PC-3 (cell line): ENCODE data around the gene SCD5. TPM values are rescaled to one million over a fixed set of nuclear protein-coding genes. Genes with fewer than 3 reads are reported as not detected.

ENCODE experiments used
- ATAC-seq: fragments of 200-7000 bp; cut with Tn5 transposase; 2 replicates; pipeline ENCODE4 v1.9.1; 2020; ENCODE audit warnings: mild to moderate bottlenecking, moderate library complexity
- BruUV-seq: library from RNA; stranded (reverse); fragments of 400-500 nt; replicated peaks from 2 replicates; lab custom pipeline; 2021; lab: Mats Ljungman, UMichigan
- CTCF ChIA-PET: fragments of 300-600 bp; sonication (Branson Sonifier 250); formaldehyde crosslinking; loops from one replicate; lab custom pipeline; 2022; ENCODE audit warnings: antibody characterized with exemption; lab: Charles Lee
- POLR2A ChIA-PET: fragments of 300-600 bp; sonication (Branson Sonifier 250); formaldehyde crosslinking; loops from one replicate; lab custom pipeline; 2022; ENCODE audit warnings: antibody characterized with exemption; ENCODE audit not compliant: unreplicated experiment; lab: Charles Lee
- DNase-seq: peaks from one replicate; pipeline ENCODE4 v3.0.0-alpha.2; 2015
- H2AFZ ChIP-seq: fragments of 300-600 bp; sonication (generic); 2 replicates; pipeline ENCODE4 v1.6.0; 2016; ENCODE audit warnings: antibody characterized with exemption, low read length
- H3F3A ChIP-seq: fragments of 300-600 bp; sonication (generic); one replicate; pipeline ENCODE4 v1.6.0; 2017; ENCODE audit warnings: antibody characterized with exemption, low read length, control low read depth, mild to moderate bottlenecking; ENCODE audit not compliant: unreplicated experiment
- H3K27ac ChIP-seq: fragments of 300-600 bp; sonication (generic); 2 replicates; pipeline ENCODE4 v1.5.1; 2016; ENCODE audit warnings: mild to moderate bottlenecking, low read length
- H3K27me3 ChIP-seq: fragments of 300-600 bp; sonication (generic); 2 replicates; pipeline ENCODE4 v1.6.1; 2016; ENCODE audit warnings: low read length, mixed read lengths
- H3K36me3 ChIP-seq: fragments of 300-600 bp; sonication (generic); 2 replicates; pipeline ENCODE4 v1.6.1; 2016; ENCODE audit warnings: low read depth, mixed run types, low read length, mixed read lengths
- H3K4me1 ChIP-seq: fragments of 300-600 bp; sonication (generic); 2 replicates; pipeline ENCODE4 v1.5.1; 2016; ENCODE audit warnings: low read length; ENCODE audit not compliant: insufficient read depth
- H3K4me2 ChIP-seq: fragments of 300-600 bp; sonication (generic); 2 replicates; pipeline ENCODE4 v1.6.0; 2016; ENCODE audit warnings: low read length
- H3K4me3 ChIP-seq: fragments of 300-600 bp; sonication (generic); 2 replicates; pipeline ENCODE4 v1.5.1; 2016; ENCODE audit warnings: mild to moderate bottlenecking, low read length, mixed read lengths
- H3K79me2 ChIP-seq: fragments of 300-600 bp; sonication (generic); 2 replicates; pipeline ENCODE4 v1.6.1; 2017; ENCODE audit warnings: low read length, mixed read lengths
- H3K9ac ChIP-seq: fragments of 300-600 bp; sonication (generic); 2 replicates; pipeline ENCODE4 v1.6.0; 2016; ENCODE audit warnings: mild to moderate bottlenecking, low read length
- H3K9me2 ChIP-seq: fragments of 300-600 bp; sonication (generic); replicated peaks from 2 replicates; pipeline ENCODE4 v1.6.1; 2016; ENCODE audit warnings: mixed run types, low read length, mixed read lengths
- H3K9me3 ChIP-seq: fragments of 300-600 bp; sonication (generic); 2 replicates; pipeline ENCODE4 v1.6.1; 2016; ENCODE audit warnings: low read length, mixed read lengths
- H4K20me1 ChIP-seq: fragments of 300-600 bp; sonication (generic); 2 replicates; pipeline ENCODE4 v1.6.1; 2016; ENCODE audit warnings: low read length, mixed read lengths
- CTCF ChIP-seq: fragments of 300-600 bp; sonication (generic); conservative IDR thresholded peaks from 2 replicates; pipeline ENCODE4 v1.5.1; 2017; ENCODE audit warnings: antibody characterized with exemption, low read depth, mild to moderate bottlenecking, low read length
- EZH2 ChIP-seq: fragments of 300-600 bp; sonication (generic); IDR thresholded peaks from one replicate; pipeline ENCODE4 v1.6.1; 2017; ENCODE audit warnings: antibody characterized with exemption, mild to moderate bottlenecking, low read length; ENCODE audit not compliant: unreplicated experiment
- EZH2phosphoT487 ChIP-seq: fragments of 300-600 bp; sonication (generic); IDR thresholded peaks from 2 replicates; pipeline ENCODE4 v1.6.1; 2018; ENCODE audit warnings: mild to moderate bottlenecking, antibody characterized with exemption, low read length, borderline replicate concordance
- intact Hi-C: fragments of 100-400 bp; cut with micrococcal nuclease; formaldehyde crosslinking; loops from 2 replicates; pipeline ENCODE4 v1.9.0; 2023
- total RNA-seq: library from RNA; depleted of rRNA; stranded (reverse); fragments of >200 nt; gene quantifications from 2 replicates; pipeline ENCODE4 v1.2.3, GENCODE V29; 2014

Gene SCD5
- total RNA-seq, 1 experiment from 2014 or later = 3.8 TPM

GRCh38 chr4:82801910-82802521 lies 3.4 kb upstream of the SCD5 start:
- ChIA-PET POLR2A (no interaction called here), CTCF (no interaction called here)
- peak; percentile 43 for ATAC-seq
- Histone ChIP-seq H3K4me1 (0 out of 2 replicates have a peak, but pooled peaks cover 3% of the 10 kb centered on the region), H3K9ac (no peak overlapping the region), H3K9me3 (no peaks in the 10 kb centered on the region), H2AFZ (no peak overlapping the region), H3F3A (no peaks in the 10 kb centered on the region), H3K4me3 (no peak overlapping the region), H3K36me3 (no peaks in the 10 kb centered on the region), H3K79me2 (no peaks in the 10 kb centered on the region), H3K27ac (no peak overlapping the region), H3K27me3 (peaks cover 6% of the 10 kb centered on the region), H4K20me1 (no peaks in the 10 kb centered on the region), H3K9me2 (no peaks in the 10 kb centered on the region), H3K4me2 (no peak overlapping the region)
- no TSS peak for BruUV-seq
- no peak for TF ChIP-seq EZH2
- peak; percentile 69 for TF ChIP-seq CTCF
- TF ChIP-seq EZH2phosphoT487 = no peak
- intact Hi-C loops = loop anchor here (2.0 kb wide), 2 partner anchors 81 to 339 kb away; no protein-coding TSS in a partner anchor
- peak; percentile 49 for DNase-seq

- ATAC-seq (peak; percentile 21), DNase-seq (peak; percentile 10)
- intact Hi-C loops = no loop called here
- no peak for TF ChIP-seq EZH2phosphoT487
- no peak for TF ChIP-seq CTCF
- TF ChIP-seq EZH2 = no peak
- peak overlapping the region; percentile 78 for H3K4me3 ChIP-seq
- POLR2A ChIA-PET = interaction anchor here (0.5 to 0.6 kb wide), 2 partner anchors 12 to 333 kb away, joined by 3 read pairs; no protein-coding TSS in a partner anchor
- H3K4me2 ChIP-seq = peak overlapping the region; percentile 89
- no peaks in the 10 kb centered on the region for H3K9me3 ChIP-seq
- no peaks in the 10 kb centered on the region for H3K36me3 ChIP-seq
- H3K9me2 ChIP-seq = no peaks in the 10 kb centered on the region
- no peaks in the 10 kb centered on the region for H4K20me1 ChIP-seq
- H3K4me1 ChIP-seq = 0 out of 2 replicates have a peak, but pooled peaks cover 3% of the 10 kb centered on the region
- H2AFZ ChIP-seq = peak overlapping the region; percentile 92
- no peaks in the 10 kb centered on the region for H3K79me2 ChIP-seq
- CTCF ChIA-PET = interaction anchor here (1.3 kb wide), 1 partner anchor 60 kb away, joined by 6 read pairs; no protein-coding TSS in a partner anchor
- BruUV-seq = no TSS peak
- no peaks in the 10 kb centered on the region for H3F3A ChIP-seq
- H3K27me3 ChIP-seq = peaks cover 6% of the 10 kb centered on the region
- no peak overlapping the region for H3K27ac ChIP-seq
- H3K9ac ChIP-seq = no peak overlapping the region
Observed at GRCh38 chr4:82799006-82799881, 648 bp upstream of the SCD5 start.
